OCI-M2 (cell line): ENCODE results near the gene SUN1.
"Not testable (repeated sequence)": the region's sequence is repeated elsewhere in the genome, so short reads cannot be mapped to it uniquely, and the experiment has no call there.

Experiments
- DNase-seq: peaks from one replicate; lab custom pipeline; 2025; ENCODE audit not compliant: unreplicated experiment; lab: John Stamatoyannopoulos, UW

SUN1 gene

DNA sequence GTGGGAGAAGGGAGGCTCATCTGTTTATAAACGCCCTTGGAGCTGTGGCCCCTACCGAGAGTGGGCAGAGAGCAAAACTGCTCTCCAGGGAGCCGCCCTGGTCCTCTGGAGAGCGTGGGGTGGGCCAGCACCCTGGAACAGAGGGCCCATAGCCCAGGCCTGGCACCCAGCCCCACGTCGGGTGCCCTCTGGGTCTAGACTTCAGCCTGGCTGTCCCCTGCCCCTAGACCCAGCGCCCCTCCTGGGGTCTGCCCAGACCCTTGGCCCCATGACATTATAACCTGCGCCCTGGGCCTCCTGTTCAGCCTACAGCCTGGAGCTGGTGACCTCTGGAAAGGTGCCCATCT, 68.7 kb downstream of the SUN1 start:
- no peak for DNase-seq

DNA sequence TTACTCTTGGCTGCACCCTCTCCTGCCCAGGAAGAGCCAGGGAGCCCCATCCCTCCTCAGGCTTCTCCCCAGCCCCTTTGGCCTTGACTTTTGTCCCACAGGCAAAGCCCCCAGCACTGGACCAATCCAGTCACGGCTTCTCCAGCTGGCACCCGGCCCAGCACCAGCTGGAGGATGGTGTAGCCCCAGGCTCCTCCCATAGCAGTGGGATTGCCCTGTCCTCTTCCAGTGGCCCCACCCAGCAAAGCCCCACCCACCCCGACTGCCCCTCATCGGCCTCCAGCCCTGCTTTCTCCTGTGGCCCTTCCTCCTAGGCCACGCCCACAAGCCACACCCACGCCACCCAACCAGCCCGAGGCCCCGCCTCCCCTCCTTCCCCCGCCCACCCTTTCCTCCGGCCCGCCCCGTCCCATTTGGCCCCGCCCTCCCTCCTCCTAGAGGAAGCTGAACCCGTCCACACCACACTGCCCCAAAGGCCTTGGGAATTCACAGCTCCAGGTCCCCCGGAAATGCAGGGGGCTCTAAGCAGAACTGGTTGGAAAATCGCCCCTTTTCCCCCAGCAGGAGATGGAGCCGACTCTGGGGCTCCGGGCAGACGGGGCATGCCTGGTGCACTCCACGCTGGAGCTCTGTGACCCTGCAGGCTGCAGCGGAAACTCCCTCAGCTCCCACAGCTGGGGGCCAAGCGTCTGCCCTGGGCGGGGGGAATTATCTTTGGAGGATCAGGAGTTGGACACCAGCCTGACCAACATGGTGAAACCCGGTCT, 69.3 kb downstream of the SUN1 start:
- no peak for DNase-seq

DNA sequence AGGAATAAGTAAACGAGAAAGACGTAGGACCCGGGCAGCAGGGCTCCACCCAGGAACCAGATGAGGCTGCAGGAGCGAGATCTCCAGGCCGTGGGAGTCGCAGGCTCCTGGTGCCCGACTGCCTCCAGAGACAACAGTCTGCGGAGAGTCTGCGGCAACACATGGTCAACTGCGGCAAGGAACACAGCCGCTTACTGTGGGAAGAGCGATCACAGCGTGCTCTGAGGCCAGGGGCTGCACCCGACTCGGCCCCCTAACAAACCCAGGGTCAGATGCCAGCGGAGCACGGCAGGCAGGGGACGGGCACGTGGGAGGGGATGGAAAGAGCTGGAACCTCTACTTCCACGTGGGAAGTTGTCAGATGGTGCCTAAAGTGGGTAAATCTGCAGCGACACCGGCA, 70.7 kb downstream of the SUN1 start:
- DNase-seq = no peak

DNA sequence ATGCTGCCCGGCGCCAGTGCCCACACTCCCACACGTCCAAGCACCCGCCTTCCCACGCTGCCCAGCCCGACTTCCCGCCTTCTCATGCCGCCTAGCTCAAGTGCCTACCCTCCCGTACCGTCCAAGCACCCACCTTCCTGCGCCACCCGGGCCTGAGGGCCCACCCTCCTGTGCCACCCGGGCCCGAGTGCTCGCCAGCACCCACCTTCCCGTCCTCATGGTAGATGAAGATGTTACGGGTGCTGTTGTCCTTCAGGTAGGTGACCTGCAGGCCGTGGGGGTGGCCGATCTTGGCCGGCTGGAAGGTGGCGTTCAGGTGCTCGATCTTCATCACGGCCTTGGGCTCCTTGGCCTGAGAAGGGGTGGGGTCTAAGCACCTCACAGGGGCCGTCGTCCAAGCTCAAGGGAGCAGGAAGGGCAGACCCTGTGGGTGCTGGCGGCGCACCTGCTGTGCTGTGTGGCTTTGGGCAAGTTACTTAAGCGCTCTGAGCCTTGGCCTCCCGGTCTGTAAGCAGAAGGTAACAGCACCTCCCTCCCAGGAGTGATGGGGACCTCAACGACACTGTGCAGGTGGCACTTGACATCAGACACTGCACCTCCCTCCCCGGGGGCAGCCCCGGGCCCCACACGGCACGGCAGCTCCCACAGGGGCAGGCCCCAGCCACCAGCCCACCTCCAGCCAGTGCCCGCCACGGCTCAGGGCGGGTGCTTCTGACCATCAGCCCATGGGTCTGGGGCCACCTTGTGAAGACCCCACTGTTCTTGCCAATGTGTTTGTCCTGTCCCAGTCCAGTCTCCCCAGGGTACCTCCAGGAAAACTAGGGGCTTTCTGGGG, 71.9 kb downstream of the SUN1 start:
- DNase-seq = no peak

DNA sequence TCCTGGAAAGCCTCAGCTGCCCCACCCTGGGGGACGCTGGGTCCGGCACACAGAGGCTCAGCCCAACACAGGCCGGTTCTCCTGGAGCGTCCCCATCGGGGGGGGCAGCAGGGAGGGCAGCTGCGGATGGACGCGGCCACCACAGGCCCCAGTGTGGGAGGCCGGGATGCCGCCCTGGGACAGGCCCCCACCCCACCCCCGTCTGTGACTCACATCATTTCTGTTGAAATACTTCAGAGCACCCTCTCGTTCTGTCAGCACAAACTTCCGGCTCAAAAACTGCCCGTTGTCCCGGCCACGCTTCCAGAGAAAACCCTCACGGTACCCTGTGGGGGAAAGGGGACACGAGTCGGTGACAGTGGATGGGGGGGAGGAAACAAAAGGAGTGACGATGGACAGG, 72.6 kb downstream of the SUN1 start:
- no peak for DNase-seq

DNA sequence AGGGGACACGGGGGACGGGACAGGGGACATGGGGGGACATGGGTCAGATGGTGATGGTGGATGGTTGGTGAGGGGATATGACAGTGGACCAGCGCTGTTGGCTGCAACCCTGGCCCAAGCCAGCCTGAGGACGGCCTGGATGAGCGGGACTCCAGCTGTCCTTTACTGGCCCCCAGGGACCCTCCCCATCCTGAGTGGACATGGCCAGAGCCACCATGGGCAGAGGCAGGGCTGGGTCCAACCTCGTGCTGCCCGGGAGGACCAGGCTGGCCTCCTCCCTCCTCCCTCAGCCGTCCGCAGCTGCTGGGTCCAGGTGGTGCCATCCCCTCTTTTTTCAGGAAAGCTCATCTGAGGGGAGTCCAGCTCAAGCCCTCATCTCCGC, 74.5 kb downstream of the SUN1 start:
- DNase-seq = no peak

DNA sequence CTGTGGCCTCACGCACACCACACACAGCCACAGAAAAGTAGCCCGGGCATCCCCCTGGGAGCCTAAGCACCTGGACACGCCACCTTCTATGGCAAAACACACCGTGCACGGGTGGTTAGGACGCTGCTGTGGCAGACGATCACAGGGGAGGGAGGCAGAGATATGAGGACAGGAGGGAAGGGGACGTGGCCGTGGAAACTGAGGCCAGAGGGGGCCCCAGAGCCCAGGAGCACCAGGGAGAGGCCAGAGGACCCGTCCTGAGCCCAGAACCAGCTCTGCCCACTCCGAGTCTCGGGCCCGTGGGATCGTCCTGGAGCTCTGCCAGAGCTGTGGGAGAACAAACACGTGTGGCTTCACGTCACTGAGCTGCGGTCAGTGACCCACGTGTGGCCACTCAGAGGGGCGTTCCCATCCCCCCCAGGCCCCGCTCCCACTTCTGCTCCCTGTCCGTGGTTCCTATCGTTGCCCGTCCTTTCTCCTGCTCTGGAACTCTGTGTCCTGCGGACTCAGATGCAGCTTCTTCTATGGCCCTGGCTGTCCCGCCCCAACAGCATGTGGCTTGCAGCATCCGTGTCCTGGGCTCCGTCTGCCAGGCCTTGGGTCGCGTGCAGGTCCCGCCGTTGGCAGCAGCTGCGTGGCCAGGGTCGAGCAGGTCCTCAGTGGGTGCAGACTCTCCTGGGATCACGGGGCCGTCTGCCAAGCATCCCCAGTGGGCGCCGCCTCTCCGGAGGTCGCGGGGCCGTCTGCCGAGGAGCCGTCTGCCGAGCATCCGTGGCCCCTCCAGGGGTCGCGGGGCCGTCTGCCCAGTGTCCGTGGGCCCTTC, 75.1 kb downstream of the SUN1 start:
- no peak for DNase-seq

DNA sequence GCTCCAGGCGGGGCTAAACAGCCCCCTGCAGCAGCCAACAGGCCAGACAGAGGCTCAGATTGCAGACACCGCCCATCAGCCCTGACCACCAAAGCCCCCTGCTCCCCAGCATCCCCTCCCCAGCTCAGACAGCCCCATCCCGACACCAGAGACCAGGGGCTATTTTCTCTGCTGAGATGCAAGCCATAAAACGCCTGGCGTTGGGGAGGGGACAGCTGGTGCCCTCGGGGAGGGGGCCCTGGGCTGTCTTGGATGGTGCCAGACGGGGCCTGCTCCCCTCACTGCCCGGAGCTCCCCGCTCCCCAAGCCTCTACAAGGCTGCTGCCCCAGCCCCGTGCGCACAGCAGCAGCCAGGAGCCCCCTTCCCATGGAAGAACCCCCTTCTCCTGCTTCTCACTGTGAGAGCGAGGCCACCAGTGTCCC, 75.9 kb downstream of the SUN1 start:
- DNase-seq = no peak

DNA sequence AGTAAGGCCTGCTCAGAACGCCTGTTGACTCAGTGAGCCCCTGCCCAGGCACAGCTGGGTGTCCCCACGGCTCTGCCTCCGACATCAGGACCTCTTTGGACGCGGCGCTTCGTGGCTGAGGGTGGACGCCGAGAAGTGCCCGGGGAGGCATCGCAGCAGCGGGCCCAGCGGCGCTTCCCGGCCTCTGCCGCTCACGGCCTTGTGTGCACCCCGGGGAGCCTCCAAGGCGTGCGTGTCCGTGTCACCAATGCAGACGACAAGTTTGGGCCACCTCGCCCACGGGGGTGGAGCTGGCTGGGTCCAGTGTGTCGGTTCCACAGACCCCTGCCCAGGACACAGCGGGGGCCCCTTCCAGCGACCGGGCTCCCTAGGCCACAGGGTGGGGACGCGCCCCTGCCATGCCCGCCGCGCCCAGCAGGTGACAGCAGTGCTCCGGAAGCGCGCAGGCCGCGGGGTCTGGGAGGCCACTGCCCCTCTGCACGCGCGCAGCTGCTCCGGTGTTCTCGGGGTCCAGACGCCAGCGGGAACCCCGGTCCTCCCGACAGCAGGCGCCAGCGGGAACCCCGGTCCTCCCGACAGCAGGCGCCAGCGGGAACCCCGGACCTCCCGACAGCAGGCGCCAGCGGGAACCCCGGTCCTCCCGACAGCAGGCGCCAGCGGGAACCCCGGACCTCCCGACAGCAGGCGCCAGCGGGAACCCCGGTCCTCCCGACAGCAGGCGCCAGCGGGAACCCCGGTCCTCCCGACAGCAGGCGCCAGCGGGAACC, 76.5 kb downstream of the SUN1 start:
- DNase-seq = not testable (repeated sequence)

DNA sequence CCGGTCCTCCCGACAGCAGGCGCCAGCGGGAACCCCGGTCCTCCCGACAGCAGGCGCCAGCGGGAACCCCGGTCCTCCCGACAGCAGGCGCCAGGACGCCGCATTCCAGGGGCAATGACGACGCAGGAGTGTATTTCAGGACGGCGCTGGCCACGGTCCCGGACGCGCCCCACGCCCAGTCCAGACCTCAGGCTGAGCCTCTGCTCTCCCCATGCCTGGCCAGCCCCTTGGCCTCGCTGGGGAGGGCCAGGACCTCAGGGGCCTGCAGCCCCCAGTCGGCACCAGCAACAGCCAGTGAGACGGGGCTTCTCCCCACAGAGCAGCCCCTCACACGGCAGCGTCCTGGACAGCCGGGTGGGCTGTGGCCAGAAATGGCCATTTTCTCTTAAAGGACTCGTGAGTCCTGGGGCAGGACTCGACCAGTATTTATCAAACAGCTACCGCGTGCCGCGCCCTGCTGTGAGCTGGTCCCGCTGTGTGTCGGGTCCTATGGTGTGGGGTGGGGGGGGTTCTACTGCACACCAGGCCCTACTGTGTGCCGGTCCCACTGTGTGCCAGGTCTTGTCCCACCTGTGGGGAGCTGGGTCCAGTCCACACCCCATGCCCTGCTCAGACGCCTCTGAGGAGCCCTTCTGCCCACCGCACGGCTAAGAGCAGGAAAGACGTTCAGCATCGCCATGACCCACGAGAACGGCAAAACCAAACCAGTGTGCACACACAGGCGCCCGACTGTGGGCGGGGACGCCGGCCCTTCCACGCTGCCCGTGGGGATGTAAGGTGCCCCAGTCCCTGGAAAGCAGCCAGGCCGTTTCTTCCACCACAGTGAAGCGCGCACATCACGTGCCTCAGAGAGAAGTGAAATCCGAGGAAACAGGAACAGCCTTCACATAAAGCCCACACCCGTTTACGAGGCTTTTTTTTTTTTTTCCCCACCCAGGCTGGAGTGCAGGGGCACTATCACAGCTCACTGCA, 77.4 kb downstream of the SUN1 start:
- DNase-seq = no peak

DNA sequence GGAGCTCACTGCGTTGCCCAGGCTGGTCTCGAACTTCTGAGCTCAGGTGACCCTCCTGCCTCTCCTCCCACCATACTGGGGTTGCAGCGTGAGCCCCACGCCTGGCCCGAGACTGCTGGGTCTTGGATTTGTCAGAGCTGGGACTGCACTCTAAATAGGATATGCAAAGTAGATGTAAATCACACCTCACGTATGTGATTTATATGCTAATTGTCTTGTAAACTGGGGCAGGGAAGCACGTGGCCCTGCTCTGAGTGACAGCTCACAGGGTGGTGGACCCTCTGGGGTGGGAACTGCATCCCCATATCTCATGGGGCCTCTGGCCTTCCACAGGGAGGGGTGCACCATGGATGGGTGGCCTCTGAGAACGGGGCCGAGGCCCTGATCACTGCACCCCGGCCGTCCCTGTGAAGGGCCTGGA, 78.2 kb downstream of the SUN1 start:
- DNase-seq = no peak

DNA sequence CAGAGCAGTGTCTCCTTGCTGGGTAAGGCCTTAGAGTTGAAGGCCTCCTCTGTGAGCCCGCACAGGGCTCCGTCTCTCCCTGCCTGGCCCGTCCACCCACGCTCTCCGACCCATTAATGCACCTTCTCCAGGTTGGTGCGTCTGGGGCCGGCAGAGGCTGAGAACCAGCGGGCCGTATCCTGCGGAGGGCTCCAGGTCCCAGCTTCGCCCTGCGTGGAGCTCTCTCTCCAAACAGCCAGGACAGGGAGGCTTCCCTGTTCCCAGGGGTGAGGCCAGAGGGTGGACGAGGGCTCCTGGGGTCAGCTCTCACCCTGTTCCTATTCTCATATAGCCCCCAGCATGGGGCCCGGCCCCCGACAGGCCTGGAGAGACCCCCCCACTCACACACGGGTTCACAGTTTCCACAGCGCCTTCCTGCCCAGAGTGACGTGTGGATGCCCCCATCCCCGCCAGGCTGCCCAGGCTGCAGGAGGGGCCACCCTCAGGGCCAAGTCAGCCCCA, 78.7 kb downstream of the SUN1 start:
- no peak for DNase-seq

DNA sequence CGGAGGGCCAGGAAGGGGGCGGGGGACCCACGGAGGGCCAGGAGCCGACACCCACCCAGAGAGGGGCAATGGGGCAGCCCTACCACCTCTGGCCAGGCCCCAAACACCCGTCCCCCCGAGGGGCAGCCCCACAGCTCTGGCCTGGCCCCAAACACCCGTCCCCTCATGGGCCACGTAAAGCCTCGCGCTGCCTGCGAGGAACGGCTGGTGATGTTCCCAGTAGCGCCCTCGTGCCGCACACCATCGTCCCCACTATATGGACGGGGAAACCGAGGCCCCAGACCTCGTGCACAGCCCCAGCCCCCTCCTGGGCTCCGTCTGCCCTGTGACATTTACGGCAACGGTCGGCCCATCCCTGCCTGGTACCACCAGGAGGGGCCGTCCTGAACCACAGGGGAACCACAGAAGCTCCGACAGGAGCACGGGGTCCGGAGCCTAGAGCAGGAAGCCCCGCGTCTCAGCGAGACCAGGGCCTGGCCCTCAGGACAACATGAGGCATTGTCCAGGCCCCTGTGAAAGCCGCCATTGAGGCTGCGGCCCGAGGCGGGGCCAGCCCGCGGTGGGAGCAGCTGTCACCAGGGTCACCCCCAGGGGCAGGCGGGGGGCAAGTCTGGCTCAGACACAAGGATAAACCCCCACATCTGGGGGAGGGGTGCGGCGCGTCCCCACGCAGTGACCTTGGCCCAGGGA, 79.7 kb downstream of the SUN1 start:
- no peak for DNase-seq

DNA sequence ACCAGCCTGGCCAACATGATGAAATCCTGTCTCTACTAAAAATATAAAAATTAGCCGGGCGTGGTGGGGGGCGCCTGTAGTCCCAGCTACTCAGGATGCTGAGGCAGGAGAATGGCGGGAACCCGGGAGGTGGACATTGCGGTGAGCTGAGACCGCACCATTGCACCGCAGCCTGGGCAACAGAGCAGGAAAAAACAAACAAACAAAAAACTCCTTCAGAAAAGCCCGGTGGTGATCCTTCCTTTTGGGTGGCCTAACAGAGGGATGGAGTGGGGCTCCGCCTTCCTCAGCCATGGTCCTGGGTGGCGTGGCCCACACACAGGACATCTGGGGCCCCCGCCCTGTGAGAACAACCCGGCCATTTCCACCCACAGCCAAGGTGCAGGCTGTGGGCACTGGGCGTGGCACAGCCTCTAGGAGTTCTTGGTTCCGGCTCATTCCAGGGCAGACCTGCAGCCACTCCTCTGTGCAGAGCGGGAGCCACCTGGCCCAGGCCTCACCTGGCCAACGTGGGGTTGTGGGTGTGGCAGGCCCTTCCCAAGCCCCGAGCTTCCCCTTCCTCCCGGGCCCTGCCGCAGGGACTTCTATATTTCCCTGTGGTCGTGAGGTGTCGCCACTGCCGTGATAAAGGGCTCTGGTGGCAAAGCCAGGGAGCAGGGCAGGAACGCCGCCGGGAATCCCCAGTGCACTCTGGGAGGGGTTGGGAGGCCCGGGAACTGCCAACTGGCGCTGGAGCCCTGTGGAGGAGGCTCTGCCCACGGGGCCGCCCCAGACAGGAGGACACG, 81.7 kb downstream of the SUN1 start:
- no peak for DNase-seq

DNA sequence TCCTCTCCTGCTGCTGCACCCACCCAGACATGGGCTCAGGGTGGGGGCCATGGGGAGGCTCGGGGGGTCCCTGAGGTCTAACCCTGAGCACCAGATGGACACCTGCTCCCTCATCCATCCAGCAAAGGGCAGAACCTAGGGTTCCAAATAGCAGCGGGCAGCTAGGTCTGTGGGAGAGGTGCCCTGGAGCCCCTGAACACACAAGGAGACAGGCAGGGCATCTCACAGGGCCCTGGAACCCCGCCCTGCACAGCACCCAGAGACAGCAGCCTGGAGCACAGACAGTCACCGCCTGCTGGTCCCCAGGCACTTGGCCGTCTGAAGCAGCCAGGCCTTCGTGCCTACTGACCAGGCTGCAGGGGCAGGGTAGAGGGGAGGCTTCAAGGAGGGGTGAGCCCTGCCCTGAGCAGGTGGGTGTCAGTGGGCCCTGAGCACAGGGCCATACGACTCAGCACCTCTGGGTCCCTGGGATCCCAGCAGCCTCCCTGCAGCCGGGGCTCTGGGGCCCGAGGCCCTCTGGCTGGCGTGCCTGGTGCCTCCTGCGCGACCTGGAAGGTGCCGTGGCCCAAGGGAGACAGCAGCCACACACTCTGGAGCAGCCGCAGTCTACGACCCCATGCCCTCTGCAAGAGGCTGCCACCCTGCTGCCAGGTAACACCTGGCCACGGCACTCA, 82.4 kb downstream of the SUN1 start:
- no peak for DNase-seq

DNA sequence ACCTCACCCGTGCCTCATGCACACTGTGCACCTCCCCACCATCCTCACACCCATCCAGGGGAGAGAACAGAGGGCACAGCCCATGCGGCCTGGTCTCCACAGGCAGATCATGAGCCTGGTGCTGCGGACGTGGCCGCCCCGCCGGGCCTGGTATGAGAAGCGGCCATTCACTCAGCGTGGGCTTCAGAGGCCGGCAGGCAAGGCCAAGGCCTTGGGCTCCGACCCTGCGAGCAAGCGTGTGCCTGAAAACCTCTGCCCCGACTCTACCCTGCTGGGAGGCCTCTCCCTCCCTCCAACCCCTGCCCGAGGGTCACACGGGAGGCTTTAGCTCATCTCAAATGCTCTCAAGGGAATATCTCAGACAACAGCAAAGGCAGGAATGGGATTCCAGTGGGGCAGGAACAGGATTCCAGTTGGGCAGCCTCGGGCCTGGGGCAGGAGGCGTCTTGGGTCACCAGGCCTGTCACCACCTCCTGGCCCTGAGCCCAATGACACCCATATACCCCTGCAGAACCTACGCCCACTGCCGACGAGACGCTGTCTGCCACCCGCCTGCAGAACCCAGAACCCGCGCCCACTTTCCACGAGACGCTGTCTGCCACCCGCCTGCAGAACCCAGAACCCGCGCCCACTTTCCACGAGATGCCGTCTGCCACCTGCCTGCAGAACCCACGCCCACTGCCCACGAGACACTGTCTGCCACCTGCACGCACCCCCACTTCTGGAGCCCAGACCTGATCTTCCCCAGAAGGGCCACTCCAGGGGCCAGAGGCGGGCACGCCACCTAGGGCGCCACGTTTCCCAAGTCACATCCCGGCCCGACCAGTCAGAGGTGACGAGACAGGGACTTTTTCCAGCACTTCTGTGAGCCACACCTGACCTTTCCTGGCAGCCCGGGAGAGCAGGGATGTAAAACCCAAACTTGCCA, 83.3 kb downstream of the SUN1 start:
- DNase-seq = no peak
